Measurements from ENCODE around the gene HSP90AB1.

HSP90AB1 gene

GRCh38 chr6:44255871-44256774, 9.2 kb downstream of the HSP90AB1 start:
- no peak for DNase-seq (ENCODE audit: low read depth)

- no peak for DNase-seq (ENCODE audit: low read depth)
Observed at GRCh38 chr6:44256775-44257024, 9.8 kb downstream of the HSP90AB1 start.

GRCh38 chr6:44257025-44257752, 10.3 kb downstream of the HSP90AB1 start, which contains the start of gene SLC35B2:
Gene SLC35B2, minus strand, starts transcription at chr6:44257528. Its CDS starts 118 bp downstream, at chr6:44257410.
- no peak for DNase-seq (ENCODE audit: low read depth)

DNA sequence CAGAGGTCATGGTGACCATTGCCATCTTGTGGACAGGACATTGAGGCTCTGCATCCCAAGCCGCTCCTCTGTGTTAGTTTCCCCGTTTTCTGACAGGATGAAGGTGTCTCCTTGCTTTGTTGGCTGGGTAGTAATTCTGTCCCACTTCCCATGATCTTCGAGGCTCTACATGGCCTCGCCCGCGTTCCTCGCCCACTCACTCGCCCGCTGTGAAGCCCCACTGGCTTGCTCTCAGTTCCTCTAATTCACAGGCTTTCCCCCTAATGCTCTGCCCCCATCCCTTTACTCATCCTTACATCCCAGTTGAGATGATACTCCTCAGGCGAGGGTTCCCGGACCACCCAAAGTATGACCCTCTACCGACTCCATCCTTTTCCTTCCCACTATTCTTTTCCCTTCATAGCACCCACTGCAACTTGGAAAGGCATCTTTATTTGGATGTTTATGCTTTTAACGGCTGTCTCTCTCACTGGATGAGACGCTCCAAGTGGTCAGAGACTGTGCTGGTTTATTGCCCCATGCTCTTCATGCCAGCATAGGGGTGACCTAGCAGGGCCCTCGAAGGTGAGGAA, 10.9 kb downstream of the HSP90AB1 start:
- DNase-seq (ENCODE audit: low read depth) = no peak

DNA sequence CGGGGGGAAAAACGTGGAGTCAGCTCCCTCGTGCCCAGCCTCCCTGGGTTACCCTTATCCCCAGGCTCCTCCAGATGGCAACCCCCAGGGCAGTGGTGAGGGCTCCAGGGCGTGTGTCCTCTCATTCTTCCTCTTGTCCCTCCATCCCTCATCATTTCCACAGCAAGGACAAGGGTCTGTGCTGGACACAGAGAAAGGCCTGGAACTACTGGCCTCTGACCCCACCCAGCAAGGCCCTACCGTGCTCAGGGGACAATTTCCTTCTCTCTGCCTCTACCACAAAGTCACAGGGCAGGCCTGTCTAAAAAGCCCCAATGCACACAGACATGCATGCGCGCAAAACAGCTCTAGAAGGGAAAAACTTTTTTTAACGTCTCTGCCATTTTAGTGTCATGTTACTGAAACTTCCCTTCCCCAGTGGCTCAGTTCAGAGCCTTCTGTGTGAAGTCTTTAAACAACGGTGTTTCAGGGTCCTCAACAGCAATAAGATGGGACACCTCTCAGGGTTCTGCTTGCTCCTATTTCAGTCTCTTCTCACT, 11.5 kb downstream of the HSP90AB1 start:
- no peak for DNase-seq (ENCODE audit: low read depth)

GRCh38 chr6:44258921-44259320, 12.0 kb downstream of the HSP90AB1 start:
- no peak for DNase-seq (ENCODE audit: low read depth)

- DNase-seq (ENCODE audit: low read depth) = no peak
Observed at GRCh38 chr6:44260011-44260410, 13.1 kb downstream of the HSP90AB1 start.

GRCh38 chr6:44260451-44261297, 13.8 kb downstream of the HSP90AB1 start:
- DNase-seq (ENCODE audit: low read depth) = no peak

GRCh38 chr6:44261581-44261980, 14.7 kb downstream of the HSP90AB1 start:
- no peak for DNase-seq (ENCODE audit: low read depth)

- no peak for DNase-seq (ENCODE audit: low read depth)
Observed at GRCh38 chr6:44262467-44263353, 15.8 kb downstream of the HSP90AB1 start.

DNA sequence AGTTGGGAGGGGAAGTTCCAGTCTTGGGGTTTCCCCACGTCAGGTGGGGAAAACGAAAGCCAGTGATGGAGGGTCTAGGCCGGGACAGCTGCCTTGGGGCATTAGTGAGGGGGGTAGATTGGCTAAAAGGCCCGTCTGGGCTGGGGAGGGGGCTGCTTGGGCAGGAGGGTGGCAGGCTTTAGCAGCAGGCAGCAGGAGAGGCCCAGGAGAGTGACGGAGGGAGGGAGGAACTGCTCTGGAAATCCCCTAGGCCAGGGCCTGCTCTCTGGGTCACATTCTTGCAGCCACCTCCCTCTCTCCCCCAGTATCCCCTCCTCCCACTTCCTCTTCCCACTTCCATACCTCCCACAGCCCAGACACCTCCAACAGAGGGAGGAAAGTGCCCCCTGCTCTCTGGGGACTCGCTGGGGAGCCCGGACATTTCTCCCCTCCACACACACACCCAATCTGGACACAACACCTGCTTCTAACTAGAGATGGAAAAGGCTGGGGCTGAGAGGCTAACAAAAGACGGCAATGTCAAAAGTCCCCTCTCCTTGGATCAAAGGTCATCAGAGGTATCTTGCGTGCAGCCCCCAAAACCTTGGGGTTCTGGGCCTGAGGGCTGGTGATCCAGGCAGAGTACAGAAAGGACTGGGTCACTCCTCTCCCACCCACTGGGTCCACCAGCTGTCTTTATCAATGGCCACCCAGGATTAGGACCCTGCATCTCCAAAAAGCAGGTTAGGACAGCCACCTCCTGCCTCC, 16.6 kb downstream of the HSP90AB1 start:
- DNase-seq (ENCODE audit: low read depth) = no peak

GRCh38 chr6:44264154-44265006, 17.5 kb downstream of the HSP90AB1 start:
- no peak for DNase-seq (ENCODE audit: low read depth)

- peak; percentile 93 for DNase-seq (ENCODE audit: low read depth)
Observed at GRCh38 chr6:44265007-44265721, 18.3 kb downstream of the HSP90AB1 start, which contains the start of gene NFKBIE. Gene NFKBIE, minus strand, starts transcription at chr6:44265551. Its CDS starts 205 bp downstream, at chr6:44265346.

DNA sequence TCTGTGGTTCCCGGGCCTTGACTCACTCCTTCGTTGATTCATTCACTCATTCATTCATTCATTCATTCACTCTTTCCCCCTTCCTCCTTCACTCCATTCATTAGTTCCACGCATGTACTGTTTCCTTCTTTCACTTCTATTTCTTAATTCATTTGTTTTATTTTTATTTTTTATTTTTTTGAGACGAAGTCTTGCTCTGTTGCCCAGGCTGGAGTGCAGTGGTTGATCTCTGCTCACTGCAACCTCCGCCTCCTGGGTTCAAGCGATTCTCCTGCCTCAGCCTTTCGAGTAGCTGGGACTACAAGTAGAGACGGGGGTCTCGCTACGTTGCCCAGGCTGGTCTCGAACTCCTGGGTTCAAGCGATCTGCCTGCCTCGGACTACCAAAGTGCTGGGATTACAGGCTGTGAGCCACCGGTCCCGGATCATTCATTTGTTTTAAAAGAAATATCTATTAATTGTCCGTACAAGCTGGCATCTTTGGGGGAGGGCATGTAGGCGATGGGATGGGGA, 18.9 kb downstream of the HSP90AB1 start:
- DNase-seq (ENCODE audit: low read depth) = no peak

DNA sequence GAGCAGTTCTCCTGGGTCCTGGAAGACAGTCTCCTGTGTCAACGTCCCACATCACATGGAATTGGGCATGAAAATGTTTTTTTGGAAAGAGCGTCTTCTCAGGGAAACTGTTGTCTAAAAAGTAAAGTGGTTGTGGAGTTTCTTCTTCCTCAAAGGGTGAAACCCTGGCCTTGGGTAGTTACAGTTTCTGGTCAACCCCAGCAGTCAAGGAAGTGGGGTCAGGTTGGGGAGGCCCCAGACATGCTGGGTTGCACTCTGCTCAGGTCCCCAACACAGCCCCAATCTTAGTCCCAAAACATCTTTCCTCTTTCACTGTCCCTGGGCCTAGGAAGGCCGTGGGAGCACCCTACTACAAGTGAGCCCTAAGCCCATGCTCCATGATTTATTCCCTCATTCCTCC, 19.4 kb downstream of the HSP90AB1 start:
- no peak for DNase-seq (ENCODE audit: low read depth)

DNA sequence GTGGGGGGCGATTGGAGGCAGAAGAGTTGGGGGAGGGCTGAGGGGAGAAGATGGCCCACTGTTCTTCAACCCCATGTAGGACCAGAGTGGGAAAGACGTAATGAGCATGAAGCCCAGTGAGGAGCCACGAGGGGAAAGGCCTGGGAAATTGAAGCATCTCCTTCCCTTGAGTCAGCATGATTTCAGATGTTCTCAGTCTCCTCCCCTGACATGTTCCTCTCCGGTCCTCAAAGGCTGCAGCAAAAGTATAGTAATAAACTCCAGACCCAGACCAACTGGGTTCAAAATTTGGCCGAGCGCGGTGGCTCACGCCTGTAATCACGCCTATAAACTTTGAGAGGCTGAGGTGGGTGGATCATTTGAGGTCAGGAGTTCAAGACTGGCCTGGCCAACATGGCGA, 20.4 kb downstream of the HSP90AB1 start:
- DNase-seq (ENCODE audit: low read depth) = no peak

- DNase-seq (ENCODE audit: low read depth) = peak; percentile 39
Observed at GRCh38 chr6:44268095-44268628, 21.3 kb downstream of the HSP90AB1 start.

Measured in stimulated activated CD8-positive, alpha-beta memory T cell treated with anti-CD3 and anti-CD28 coated beads, Interleukin-12 subunit alpha, Interleukin-12 subunit beta, amount 100 ng/mL, for 1 hour (primary cell).